ENCODE measurements around the gene SLC25A26.

- TF ChIP-seq, protein P1, sequence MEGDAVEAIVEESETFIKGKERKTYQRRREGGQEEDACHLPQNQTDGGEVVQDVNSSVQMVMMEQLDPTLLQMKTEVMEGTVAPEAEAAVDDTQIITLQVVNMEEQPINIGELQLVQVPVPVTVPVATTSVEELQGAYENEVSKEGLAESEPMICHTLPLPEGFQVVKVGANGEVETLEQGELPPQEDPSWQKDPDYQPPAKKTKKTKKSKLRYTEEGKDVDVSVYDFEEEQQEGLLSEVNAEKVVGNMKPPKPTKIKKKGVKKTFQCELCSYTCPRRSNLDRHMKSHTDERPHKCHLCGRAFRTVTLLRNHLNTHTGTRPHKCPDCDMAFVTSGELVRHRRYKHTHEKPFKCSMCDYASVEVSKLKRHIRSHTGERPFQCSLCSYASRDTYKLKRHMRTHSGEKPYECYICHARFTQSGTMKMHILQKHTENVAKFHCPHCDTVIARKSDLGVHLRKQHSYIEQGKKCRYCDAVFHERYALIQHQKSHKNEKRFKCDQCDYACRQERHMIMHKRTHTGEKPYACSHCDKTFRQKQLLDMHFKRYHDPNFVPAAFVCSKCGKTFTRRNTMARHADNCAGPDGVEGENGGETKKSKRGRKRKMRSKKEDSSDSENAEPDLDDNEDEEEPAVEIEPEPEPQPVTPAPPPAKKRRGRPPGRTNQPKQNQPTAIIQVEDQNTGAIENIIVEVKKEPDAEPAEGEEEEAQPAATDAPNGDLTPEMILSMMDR (IDR thresholded peaks at IDR 0.05; ENCODE audit: poor library complexity) = peak; percentile 39
- no peak for TF ChIP-seq EZH2phosphoT487 (IDR thresholded peaks at IDR 0.05; ENCODE audit: low read depth, severe bottlenecking, unreplicated experiment)
Observed at GRCh38 chr3:66378256-66378655, 157.5 kb downstream of the SLC25A26 start.

Measured in hepatocyte (in vitro differentiated cells).